Hematopoietic multipotent progenitor cell treated with erythropoietin and hydrocortisone succinate and interleukin-3 and kit ligand, for 4 days (in vitro differentiated cells): ENCODE measurements around the gene BCL11A.

Source experiments
- DNase-seq: peaks from one replicate; pipeline ENCODE4 v3.0.0-alpha.2; 2015

BCL11A gene

GRCh38 chr2:60553495-60554073 lies at the start of gene BCL11A:
BCL11A (minus strand) TSS chr2:60553654; CDS start chr2:60553270, 384 bp downstream.
- peak; percentile 96 for DNase-seq

DNA sequence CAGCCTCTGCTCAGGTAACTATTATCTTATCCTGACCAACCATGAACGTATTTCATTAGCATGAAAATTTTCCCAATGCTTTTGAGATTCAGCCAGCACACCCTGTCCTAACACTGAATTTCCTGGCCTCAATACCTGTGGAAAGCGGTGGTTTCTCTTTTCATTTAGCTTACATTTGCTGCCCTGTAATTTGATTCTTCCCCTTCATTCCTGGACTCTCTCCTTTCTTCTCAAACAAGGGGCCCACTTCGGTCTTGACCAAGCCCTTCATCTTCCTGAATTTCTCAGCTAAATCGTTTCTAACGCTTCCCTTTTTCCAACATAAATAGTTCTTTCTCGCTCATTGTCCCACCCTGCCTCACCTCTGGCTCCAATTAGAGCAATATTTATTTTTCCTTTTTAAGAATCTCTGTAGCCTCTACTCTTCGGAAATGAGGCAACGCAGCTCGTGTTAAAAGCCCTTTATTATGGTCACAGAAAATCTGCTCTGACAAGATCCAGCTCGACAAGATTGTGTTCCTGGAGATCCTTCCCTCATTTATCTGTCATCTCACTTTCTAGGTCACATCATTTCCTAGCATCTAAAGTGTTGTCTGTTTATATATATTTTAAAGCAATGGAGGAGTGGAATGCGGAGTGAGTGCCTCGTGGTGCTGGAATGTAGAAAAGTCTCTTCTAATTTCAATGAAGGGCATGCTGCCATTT lies 49.5 kb upstream of the BCL11A start:
- DNase-seq: no peak

GRCh38 chr2:60602388-60602787 lies 48.9 kb upstream of the BCL11A start:
- DNase-seq: no peak

DNA sequence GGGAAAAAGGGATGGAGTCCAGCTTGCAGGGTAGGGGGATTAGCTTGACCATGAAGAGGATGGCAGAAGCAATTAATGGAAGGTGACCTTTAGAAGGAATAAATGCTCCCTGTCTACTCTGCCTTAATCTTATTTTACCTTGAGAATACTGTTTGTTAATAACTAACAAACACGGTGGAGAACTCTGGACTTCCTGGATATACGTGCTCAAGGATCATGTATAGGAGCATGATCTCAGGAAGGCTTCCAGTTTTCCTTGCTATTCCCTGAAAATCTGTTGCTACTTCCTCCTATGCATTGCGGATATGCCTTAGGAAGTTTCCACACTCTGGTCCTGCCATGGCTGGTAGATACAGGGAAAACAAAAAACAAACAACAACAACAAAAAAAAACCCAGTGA lies 44.8 kb upstream of the BCL11A start:
- no peak for DNase-seq

GRCh38 chr2:60597346-60597745 lies 43.9 kb upstream of the BCL11A start:
- DNase-seq: no peak

GRCh38 chr2:60596411-60596810 lies 43.0 kb upstream of the BCL11A start:
- DNase-seq: peak; percentile 48

DNA sequence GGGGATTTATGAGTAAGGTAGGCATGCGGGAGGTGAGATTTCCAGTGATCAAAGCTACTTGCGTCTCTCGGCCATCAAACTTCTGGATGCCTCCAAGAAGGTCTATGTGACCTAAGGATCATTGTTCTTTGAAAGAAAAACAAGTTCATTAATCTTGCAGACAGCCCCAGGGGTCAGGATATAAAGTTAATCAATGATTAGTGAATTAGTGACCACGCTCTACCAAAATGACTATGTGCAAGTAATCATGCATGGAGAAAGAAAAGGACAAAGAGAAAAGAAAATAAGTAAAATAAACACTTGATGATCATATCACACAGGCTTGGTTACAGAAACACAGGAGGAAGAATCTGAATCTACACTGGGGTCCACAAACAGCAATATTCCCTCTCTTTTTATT lies 42.5 kb upstream of the BCL11A start:
- no peak for DNase-seq

GRCh38 chr2:60589104-60589503 lies 35.6 kb upstream of the BCL11A start:
- peak; percentile 66 for DNase-seq

DNA sequence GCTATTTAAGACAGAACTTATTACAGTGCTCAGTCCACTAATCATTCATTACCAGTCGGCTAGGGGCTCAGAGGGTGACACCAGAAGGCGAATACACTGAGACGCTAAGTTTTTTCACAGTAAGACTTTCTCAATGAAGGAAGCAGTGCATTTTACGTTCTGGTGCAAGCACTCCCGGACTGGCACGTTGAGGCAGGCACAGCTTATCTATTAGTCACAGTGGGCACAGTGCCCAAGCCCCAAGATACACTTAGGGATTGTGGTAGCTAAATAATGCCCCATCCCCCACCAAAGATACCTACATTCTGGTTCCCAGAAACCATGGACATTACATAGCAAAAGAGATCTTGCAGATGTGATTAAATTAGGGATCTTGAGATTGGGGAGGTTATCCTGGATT lies 32.6 kb upstream of the BCL11A start:
- peak; percentile 66 for DNase-seq

GRCh38 chr2:60585276-60585675 lies 31.8 kb upstream of the BCL11A start:
- no peak for DNase-seq

GRCh38 chr2:60583604-60584003 lies 30.1 kb upstream of the BCL11A start:
- no peak for DNase-seq

GRCh38 chr2:60581433-60582282 lies 28.2 kb upstream of the BCL11A start:
- peak; percentile 89 for DNase-seq

GRCh38 chr2:60577682-60578283 lies 24.3 kb upstream of the BCL11A start:
- DNase-seq: no peak

DNA sequence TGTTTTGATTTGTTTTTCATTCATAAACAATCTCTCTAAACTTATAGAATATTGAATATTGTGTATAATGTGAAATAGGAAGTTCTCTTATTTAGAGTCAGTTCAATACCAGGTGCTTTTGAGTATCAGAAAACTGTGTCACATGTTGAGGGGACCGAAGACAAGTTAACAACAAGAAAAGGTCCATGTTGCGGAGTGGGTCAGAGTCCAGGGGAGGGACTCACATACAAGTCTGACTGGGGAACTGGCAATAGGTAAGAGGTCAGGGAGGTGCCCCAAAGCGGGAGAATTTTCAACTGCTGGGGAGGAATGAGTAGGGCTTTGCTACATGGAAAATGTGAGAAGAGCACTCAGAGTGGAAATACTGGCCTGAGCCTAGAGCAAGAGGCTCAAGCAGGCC lies 19.8 kb upstream of the BCL11A start:
- no peak for DNase-seq

- DNase-seq: no peak
Observed at GRCh38 chr2:60570251-60570650, 16.8 kb upstream of the BCL11A start.

DNA sequence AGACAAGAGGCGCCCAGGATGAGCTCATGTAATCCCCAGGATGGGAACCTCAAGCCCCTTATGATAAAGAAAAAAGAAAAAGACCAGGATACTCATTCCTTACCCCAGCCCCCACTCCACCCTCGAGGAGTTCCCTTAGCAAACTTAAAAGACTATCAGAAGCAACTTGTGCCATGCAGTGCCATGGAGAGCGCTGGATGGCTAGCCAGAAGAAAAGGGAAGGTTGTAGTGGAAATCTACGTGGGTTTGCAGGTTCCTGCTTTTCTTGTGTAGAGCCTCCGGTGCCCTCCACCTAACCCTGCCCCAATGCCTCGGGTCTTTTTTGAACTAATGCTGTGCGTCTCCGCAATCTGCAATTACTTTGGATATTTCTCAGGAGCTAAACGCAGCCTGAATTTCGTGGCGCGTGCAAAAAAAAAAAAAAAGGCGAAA lies 16.2 kb upstream of the BCL11A start:
- peak; percentile 36 for DNase-seq

DNA sequence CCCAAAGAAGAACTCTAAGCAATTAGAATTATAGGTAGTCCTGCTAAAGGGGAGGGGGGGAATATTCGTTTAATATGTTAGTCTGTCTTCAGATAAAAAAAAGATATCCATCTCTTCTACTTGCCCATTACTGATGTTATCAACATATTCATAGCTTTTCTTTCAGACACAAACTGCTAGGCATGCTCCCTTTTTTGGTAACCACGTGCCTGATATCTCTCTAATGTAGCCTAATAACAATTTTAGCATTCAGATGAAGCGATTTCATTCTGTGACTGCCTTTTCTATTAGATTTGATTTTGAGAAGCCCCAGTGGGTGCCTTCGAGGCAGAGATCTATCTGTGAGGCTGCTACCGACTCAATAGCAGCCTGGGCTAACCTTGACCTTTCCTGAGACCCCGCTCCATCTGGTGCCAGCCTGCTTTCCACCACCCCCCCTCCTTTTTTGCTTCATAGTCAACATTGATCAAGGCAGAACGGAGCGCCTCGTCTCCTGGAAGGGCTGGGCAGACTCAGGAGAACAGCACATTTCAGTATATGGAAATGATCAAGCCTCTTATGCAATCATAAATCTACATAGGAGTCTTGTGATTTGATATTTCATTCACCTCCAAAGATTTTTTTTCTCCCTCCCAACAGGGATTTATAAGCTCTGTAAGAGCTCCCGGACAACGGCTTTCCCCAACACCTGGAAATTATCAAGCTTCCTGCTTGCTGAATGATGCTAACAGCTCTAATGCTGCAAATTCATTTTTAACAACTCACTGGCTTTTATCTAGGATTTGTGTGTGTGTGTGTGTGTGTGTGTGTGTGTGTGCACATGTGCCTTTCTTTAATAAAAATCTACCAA lies 14.7 kb upstream of the BCL11A start:
- no peak for DNase-seq

GRCh38 chr2:60567096-60567495 lies 13.6 kb upstream of the BCL11A start:
- DNase-seq: no peak

DNA sequence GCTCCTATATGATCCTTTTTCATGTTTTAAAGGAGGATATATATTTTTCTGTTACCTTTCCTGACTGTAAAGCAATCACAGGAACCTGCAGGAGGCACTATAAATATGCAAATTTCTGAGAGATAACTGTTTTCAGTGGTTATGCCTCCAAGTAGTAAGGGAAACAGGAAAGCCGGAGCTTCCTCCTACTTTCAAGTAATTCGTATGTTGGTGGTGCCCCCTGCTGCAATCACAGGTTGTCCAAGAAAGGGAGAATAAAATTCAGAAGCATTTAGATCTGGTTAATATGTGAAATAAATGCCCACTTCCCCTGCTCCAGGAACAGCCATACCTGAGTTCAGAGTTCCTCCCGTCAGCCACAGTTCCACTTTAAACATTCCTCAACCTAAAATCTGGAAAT lies 12.0 kb upstream of the BCL11A start:
- DNase-seq: peak; percentile 89

GRCh38 chr2:60560734-60561644 lies 7.5 kb upstream of the BCL11A start:
- peak; percentile 85 for DNase-seq

- DNase-seq: no peak
Observed at GRCh38 chr2:60559880-60560279, 6.4 kb upstream of the BCL11A start.
